WERI-Rb-1 (cell line): ENCODE data around the gene SH3BP4.

ENCODE experiments used
- DNase-seq: peaks from one replicate; pipeline ENCODE4 v3.0.0-alpha.2; 2020
- H3K27ac ChIP-seq: fragments of 250-450 bp; sonication (Bioruptor Pico); 2 replicates; pipeline ENCODE4 v1.5.1; 2020; ENCODE audit warnings: mild to moderate bottlenecking, moderate library complexity
- H3K27me3 ChIP-seq: fragments of 250-450 bp; sonication (Bioruptor Pico); 2 replicates; pipeline ENCODE4 v1.5.1; 2021; ENCODE audit warnings: mild to moderate bottlenecking, low read depth, moderate library complexity; ENCODE audit not compliant: insufficient read depth, severe bottlenecking
- H3K36me3 ChIP-seq: fragments of 250-450 bp; sonication (Bioruptor Pico); 2 replicates; pipeline ENCODE4 v1.5.1; 2020; ENCODE audit warnings: mild to moderate bottlenecking, moderate library complexity
- H3K4me3 ChIP-seq: 2 replicates; pipeline ENCODE4 v1.5.1; 2011; ENCODE audit warnings: low read depth, mild to moderate bottlenecking, control low read depth, low read length
- H3K9me3 ChIP-seq: fragments of 250-450 bp; sonication (Bioruptor Pico); 2 replicates; pipeline ENCODE4 v1.5.1; 2021; ENCODE audit warnings: mild to moderate bottlenecking, moderate library complexity; ENCODE audit not compliant: severe bottlenecking
- TF ChIP-seq, protein P1 (sequence below): IDR thresholded peaks from 2 replicates; pipeline ENCODE4 v1.5.1; 2011; ENCODE audit warnings: low read depth, mild to moderate bottlenecking, control low read depth, inconsistent platforms, low read length

The SH3BP4 gene

DNA sequence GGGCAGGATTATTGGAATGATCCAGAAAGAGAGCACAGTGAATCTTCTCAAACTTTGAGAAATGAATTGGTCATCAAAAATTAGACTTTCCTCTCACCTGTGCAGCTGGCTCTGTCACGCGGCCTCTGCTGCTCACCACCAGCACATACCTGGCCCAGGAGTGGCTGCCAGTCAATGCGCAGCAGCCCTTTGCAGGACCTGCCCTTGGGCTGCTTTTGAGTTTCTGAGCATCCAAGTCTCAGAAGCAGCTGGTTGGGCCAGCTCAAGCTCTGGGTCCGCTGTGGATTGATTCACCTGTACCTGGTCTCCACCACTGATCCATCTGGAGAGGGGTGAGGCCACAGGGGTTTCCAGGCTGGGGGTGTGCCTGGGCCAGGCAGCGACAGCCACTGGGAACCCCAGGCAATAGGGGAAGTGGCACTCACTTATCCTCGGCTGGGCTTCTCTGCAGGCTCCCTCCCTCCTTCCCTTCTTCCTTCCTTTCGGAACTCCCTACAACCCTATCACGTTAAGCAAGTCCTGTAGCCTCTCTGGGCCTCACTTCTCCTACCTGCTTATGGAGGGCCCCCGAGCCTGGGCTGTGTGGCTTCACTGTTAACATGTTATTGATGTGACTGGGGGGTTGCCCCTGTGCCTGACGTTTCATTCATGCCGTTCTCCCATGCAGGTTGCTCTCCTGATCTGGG lies 48.1 kb downstream of the SH3BP4 start:
- TF ChIP-seq, protein P1, sequence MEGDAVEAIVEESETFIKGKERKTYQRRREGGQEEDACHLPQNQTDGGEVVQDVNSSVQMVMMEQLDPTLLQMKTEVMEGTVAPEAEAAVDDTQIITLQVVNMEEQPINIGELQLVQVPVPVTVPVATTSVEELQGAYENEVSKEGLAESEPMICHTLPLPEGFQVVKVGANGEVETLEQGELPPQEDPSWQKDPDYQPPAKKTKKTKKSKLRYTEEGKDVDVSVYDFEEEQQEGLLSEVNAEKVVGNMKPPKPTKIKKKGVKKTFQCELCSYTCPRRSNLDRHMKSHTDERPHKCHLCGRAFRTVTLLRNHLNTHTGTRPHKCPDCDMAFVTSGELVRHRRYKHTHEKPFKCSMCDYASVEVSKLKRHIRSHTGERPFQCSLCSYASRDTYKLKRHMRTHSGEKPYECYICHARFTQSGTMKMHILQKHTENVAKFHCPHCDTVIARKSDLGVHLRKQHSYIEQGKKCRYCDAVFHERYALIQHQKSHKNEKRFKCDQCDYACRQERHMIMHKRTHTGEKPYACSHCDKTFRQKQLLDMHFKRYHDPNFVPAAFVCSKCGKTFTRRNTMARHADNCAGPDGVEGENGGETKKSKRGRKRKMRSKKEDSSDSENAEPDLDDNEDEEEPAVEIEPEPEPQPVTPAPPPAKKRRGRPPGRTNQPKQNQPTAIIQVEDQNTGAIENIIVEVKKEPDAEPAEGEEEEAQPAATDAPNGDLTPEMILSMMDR: no peak
- Histone ChIP-seq H3K27me3 (no peaks in the 10 kb centered on the region), H3K9me3 (no peaks in the 10 kb centered on the region), H3K27ac (peak overlapping the region; percentile 89), H3K4me3 (no peak overlapping the region), H3K36me3 (peaks cover 90% of the 10 kb centered on the region)
- no peak for DNase-seq

GRCh38 chr2:235000426-235001236 lies 48.8 kb downstream of the SH3BP4 start:
- H3K4me3 ChIP-seq: no peak overlapping the region
- H3K36me3 ChIP-seq: peaks cover 82% of the 10 kb centered on the region
- DNase-seq: peak; percentile 85
- H3K27me3 ChIP-seq: no peaks in the 10 kb centered on the region
- TF ChIP-seq, protein P1: no peak
- H3K27ac ChIP-seq: peak overlapping the region; percentile 89
- no peaks in the 10 kb centered on the region for H3K9me3 ChIP-seq

DNA sequence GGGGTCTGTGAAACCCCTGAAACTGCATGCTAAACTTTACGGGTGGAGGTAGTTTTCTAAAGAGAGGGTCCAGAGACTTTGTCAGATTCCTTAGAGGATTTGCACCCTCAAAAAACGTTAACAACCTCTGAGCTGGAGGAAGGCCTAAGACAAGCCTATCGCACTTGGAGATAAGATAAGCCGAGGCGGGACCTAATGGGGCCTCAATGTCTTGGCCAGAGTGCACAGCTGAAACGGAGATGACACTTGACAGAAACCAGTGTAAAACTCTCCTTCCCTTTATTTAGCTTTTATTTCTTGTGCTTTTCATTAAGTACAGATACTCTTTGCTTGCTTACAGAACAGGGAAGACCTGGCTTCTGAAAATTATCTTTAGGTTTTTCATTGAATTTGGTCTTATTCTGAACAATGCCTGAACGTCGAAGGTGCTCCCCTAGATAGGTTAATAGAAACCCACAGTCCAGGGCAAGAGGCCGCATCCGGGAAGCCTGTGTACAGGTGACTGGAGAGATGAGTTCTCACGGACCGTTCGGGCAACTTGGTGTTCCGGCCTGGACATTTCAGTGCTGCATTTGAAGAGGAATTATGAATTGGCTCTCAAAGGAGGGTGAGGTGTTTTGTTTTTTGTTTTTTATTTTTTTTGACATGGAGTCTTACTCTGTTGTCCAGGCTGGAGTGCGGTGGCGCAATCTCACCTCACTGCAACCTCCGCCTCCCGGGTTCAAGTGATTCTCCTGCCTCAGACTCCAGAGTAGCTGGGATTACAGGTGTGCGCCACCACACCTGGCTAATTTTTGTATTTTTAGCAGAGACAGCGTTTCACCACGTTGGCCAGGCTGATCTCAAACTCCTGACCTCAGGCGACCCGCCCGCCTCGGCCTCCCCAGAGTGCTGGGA lies 49.7 kb downstream of the SH3BP4 start:
- TF ChIP-seq, protein P1: no peak
- no peaks in the 10 kb centered on the region for H3K27me3 ChIP-seq

GRCh38 chr2:235002198-235003095 lies 50.6 kb downstream of the SH3BP4 start:
- H3K4me3 ChIP-seq: no peak overlapping the region
- peaks cover 69% of the 10 kb centered on the region for H3K36me3 ChIP-seq
- no peaks in the 10 kb centered on the region for H3K9me3 ChIP-seq
- H3K27ac ChIP-seq: peak overlapping the region; percentile 24
- no peak for DNase-seq
- TF ChIP-seq, protein P1: no peak
- H3K27me3 ChIP-seq: no peaks in the 10 kb centered on the region

More for the DNA sequence above, 49.7 kb downstream of the SH3BP4 start:
- Histone ChIP-seq H3K27ac (peak overlapping the region; percentile 89), H3K9me3 (no peaks in the 10 kb centered on the region), H3K36me3 (peaks cover 77% of the 10 kb centered on the region), H3K4me3 (no peak overlapping the region)
- DNase-seq: no peak
